WTC11 (cell line): ENCODE results near the gene SMIM24. TPM values are rescaled to one million over a fixed set of nuclear protein-coding genes. Genes with fewer than 3 reads are reported as not detected.
A peak's percentile ranks its signal among the peaks of the same experiment; 100 is the strongest.
"Not testable (repeated sequence)": the region's sequence is repeated elsewhere in the genome, so short reads cannot be mapped to it uniquely, and the experiment has no call there.

Experiments
- ATAC-seq: fragments of 200-7000 bp; cut with Tn5 transposase; 2 replicates; pipeline ENCODE4 v1.10.0; 2021; ENCODE audit warnings: mild to moderate bottlenecking, moderate library complexity
- CTCF ChIA-PET: fragments of 300-600 bp; sonication (Branson Sonifier 250); formaldehyde crosslinking; loops from one replicate; lab custom pipeline; 2021; ENCODE audit warnings: antibody characterized with exemption; lab: Charles Lee
- POLR2A ChIA-PET: fragments of 350-600 bp; sonication (Branson Sonifier 250); formaldehyde crosslinking; loops from one replicate; lab custom pipeline; 2021; ENCODE audit warnings: antibody characterized with exemption; lab: Charles Lee
- DNase-seq: peaks from one replicate; pipeline ENCODE4 v3.0.0; 2021; ENCODE audit warnings: low spot score
- H3K27ac Mint-ChIP-seq: 2 replicates; pipeline ENCODE4 v1.8.0; 2021; ENCODE audit warnings: mixed read lengths
- H3K27me3 Mint-ChIP-seq: 2 replicates; pipeline ENCODE4 v1.8.0; 2021; ENCODE audit warnings: low read depth, mild to moderate bottlenecking, moderate library complexity, mixed read lengths
- H3K36me3 Mint-ChIP-seq: 2 replicates; pipeline ENCODE4 v1.8.0; 2021; ENCODE audit warnings: mixed read lengths
- H3K4me1 Mint-ChIP-seq: 2 replicates; pipeline ENCODE4 v1.8.0; 2022; ENCODE audit warnings: mixed read lengths
- H3K4me3 Mint-ChIP-seq: 2 replicates; pipeline ENCODE4 v1.8.0; 2021; ENCODE audit warnings: mild to moderate bottlenecking, moderate library complexity, mixed read lengths
- H3K9me3 Mint-ChIP-seq: 2 replicates; pipeline ENCODE4 v1.8.0; 2021; ENCODE audit warnings: mixed read lengths
- CBFB ChIP-seq: sonication (generic); formaldehyde crosslinking; IDR thresholded peaks from 2 replicates; pipeline ENCODE4 v1.8.1; 2022; ENCODE audit warnings: mild to moderate bottlenecking, low read depth, missing genetic modification reagents
- EMX1 ChIP-seq: fragments of 250-450 bp; sonication (Bioruptor Pico); IDR thresholded peaks from 2 replicates; pipeline ENCODE4 v1.8.0; 2021; ENCODE audit warnings: mild to moderate bottlenecking
- ETV6 ChIP-seq: sonication (generic); formaldehyde crosslinking; IDR thresholded peaks from 2 replicates; pipeline ENCODE4 v1.8.1; 2022; ENCODE audit warnings: mild to moderate bottlenecking, missing genetic modification reagents
- OVOL2 ChIP-seq: fragments of 250-450 bp; sonication (Bioruptor Pico); IDR thresholded peaks from 2 replicates; pipeline ENCODE4 v1.9.0; 2021; ENCODE audit warnings: mild to moderate bottlenecking, borderline replicate concordance
- ZNF121 ChIP-seq: sonication (generic); formaldehyde crosslinking; IDR thresholded peaks from 2 replicates; pipeline ENCODE4 v1.8.0; 2023; ENCODE audit warnings: missing genetic modification reagents
- total RNA-seq: library from RNA; stranded (reverse); gene quantifications from 3 replicates; pipeline ENCODE4 v1.2.3, GENCODE V29; 2021
- TF ChIP-seq, protein P1 (sequence below): sonication (generic); formaldehyde crosslinking; IDR thresholded peaks from 2 replicates; pipeline ENCODE4 v1.8.1; 2023; ENCODE audit warnings: mild to moderate bottlenecking, missing genetic modification reagents, borderline replicate concordance
- TF ChIP-seq, protein P2 (sequence below): sonication (generic); formaldehyde crosslinking; IDR thresholded peaks from 2 replicates; pipeline ENCODE4 v1.8.0; 2022; ENCODE audit warnings: mild to moderate bottlenecking, missing genetic modification reagents
- TF ChIP-seq, protein P3 (sequence below): sonication (generic); formaldehyde crosslinking; IDR thresholded peaks from 2 replicates; pipeline ENCODE4 v1.8.0; 2023; ENCODE audit warnings: missing genetic modification reagents, mild to moderate bottlenecking, borderline replicate concordance

The SMIM24 gene
- total RNA-seq, 1 experiment from 2014 or later: 2.8 TPM

DNA sequence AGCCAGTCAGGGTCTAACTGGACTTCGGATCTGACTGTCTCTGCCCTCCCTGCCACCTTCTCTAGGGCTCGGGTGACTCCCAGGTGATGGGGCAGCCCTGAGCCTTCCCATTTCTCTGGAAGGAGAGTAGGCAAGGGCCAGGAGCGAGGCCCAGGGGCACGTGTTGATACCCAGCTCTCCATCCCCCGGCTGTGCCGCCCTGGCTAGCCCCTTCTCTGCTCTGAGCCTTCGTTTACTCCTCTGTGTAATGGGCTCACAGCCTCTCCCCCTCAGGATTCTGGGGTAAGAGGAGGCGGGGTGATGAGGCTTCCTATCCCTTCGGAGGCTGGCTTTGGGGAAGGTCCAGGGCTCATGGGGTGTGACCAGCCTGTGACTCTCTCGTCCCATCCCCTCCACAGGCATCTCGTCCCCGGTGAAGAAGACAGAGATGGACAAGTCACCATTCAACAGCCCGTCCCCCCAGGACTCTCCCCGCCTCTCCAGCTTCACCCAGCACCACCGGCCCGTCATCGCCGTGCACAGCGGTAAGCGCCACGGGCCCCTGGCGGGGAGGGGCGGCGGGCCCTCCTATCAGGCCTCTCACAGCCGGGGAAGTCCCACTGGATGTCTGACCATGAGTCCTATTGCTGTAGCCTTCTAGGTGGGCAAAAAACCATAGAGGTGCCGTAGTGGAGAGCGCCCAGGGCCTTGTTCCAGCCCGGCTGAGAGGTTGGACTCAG, 31.6 kb downstream of the SMIM24 start (continued):
- TF ChIP-seq, protein P1, sequence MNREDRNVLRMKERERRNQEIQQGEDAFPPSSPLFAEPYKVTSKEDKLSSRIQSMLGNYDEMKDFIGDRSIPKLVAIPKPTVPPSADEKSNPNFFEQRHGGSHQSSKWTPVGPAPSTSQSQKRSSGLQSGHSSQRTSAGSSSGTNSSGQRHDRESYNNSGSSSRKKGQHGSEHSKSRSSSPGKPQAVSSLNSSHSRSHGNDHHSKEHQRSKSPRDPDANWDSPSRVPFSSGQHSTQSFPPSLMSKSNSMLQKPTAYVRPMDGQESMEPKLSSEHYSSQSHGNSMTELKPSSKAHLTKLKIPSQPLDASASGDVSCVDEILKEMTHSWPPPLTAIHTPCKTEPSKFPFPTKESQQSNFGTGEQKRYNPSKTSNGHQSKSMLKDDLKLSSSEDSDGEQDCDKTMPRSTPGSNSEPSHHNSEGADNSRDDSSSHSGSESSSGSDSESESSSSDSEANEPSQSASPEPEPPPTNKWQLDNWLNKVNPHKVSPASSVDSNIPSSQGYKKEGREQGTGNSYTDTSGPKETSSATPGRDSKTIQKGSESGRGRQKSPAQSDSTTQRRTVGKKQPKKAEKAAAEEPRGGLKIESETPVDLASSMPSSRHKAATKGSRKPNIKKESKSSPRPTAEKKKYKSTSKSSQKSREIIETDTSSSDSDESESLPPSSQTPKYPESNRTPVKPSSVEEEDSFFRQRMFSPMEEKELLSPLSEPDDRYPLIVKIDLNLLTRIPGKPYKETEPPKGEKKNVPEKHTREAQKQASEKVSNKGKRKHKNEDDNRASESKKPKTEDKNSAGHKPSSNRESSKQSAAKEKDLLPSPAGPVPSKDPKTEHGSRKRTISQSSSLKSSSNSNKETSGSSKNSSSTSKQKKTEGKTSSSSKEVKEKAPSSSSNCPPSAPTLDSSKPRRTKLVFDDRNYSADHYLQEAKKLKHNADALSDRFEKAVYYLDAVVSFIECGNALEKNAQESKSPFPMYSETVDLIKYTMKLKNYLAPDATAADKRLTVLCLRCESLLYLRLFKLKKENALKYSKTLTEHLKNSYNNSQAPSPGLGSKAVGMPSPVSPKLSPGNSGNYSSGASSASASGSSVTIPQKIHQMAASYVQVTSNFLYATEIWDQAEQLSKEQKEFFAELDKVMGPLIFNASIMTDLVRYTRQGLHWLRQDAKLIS: no peak
- TF ChIP-seq EMX1 (CRISPR knock-in tag): no peak
- TF ChIP-seq ETV6 (CRISPR knock-in tag): no peak
- TF ChIP-seq, protein P2, sequence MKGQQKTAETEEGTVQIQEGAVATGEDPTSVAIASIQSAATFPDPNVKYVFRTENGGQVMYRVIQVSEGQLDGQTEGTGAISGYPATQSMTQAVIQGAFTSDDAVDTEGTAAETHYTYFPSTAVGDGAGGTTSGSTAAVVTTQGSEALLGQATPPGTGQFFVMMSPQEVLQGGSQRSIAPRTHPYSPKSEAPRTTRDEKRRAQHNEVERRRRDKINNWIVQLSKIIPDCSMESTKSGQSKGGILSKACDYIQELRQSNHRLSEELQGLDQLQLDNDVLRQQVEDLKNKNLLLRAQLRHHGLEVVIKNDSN (CRISPR knock-in tag): no peak
- TF ChIP-seq OVOL2 (CRISPR knock-in tag): no peak

DNA sequence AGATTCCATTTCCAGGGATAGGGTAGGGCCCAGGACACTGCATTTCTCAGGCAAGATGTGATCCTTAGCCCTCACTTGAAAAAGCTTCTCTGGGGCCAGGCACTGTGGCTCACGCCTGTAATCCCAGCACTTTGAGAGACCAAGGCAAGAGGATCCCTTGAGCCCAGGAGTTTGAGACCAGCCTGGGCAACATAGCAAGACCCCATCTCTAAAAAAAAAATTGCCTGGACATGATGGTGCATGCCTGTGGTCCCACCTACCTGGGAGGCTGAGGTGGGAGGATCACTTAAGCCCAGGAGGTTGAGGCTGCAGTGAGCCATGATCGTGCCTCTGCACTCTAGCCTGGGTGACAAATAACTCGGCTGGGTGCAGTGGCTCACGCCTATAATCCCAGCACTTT, 33.7 kb downstream of the SMIM24 start:
- H3K4me3 Mint-ChIP-seq, POLR2A ChIA-PET, H3K27ac Mint-ChIP-seq, H3K27me3 Mint-ChIP-seq, DNase-seq, H3K36me3 Mint-ChIP-seq, H3K9me3 Mint-ChIP-seq, ATAC-seq: not testable (repeated sequence)
- CTCF ChIA-PET: interaction anchor here (1.1 to 2.8 kb wide), 3 partner anchors 17 to 119 kb away, joined by 3 to 11 read pairs (median 7); no protein-coding TSS in a partner anchor
- peaks cover 12% of the 10 kb centered on the region for H3K4me1 Mint-ChIP-seq
- 0 out of 2 replicates have a peak, but pooled peaks have one; percentile 33 for TF ChIP-seq ZNF121 (CRISPR knock-in tag)

DNA sequence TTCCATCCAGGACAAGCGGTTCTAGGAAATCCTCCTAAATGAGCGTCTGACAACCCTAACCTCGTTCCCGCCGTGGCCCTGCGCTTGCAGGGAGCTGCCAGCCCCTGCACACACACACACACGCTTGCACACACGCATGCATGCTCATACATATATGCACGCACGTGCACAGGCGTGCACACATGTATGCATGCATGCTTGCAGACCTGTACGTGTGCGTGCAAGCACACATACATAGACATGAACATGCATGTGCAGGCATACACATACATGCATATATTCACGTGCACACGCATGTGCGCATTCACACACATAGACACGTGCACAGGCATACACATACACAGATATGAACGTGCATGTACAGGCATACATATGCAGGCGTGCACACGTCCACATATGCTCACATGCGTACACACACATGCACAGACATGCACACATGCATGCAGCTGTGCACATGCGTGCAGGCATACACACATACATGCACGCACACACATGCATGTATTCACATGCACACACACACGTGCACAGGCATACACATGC, 35.6 kb downstream of the SMIM24 start:
- H3K4me3 Mint-ChIP-seq: peak overlapping the region; percentile 34; the same call in 1 of the 2 replicates
- no peak overlapping the region for H3K27ac Mint-ChIP-seq
- TF ChIP-seq CBFB (CRISPR knock-in tag): 0 out of 2 replicates have a peak, but pooled peaks have one; percentile 10
- TF ChIP-seq, protein P3, sequence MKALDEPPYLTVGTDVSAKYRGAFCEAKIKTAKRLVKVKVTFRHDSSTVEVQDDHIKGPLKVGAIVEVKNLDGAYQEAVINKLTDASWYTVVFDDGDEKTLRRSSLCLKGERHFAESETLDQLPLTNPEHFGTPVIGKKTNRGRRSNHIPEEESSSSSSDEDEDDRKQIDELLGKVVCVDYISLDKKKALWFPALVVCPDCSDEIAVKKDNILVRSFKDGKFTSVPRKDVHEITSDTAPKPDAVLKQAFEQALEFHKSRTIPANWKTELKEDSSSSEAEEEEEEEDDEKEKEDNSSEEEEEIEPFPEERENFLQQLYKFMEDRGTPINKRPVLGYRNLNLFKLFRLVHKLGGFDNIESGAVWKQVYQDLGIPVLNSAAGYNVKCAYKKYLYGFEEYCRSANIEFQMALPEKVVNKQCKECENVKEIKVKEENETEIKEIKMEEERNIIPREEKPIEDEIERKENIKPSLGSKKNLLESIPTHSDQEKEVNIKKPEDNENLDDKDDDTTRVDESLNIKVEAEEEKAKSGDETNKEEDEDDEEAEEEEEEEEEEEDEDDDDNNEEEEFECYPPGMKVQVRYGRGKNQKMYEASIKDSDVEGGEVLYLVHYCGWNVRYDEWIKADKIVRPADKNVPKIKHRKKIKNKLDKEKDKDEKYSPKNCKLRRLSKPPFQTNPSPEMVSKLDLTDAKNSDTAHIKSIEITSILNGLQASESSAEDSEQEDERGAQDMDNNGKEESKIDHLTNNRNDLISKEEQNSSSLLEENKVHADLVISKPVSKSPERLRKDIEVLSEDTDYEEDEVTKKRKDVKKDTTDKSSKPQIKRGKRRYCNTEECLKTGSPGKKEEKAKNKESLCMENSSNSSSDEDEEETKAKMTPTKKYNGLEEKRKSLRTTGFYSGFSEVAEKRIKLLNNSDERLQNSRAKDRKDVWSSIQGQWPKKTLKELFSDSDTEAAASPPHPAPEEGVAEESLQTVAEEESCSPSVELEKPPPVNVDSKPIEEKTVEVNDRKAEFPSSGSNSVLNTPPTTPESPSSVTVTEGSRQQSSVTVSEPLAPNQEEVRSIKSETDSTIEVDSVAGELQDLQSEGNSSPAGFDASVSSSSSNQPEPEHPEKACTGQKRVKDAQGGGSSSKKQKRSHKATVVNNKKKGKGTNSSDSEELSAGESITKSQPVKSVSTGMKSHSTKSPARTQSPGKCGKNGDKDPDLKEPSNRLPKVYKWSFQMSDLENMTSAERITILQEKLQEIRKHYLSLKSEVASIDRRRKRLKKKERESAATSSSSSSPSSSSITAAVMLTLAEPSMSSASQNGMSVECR: no peak
- H3K4me1 Mint-ChIP-seq: peaks cover 12% of the 10 kb centered on the region
- H3K27me3 Mint-ChIP-seq: no peaks in the 10 kb centered on the region
- DNase-seq (no peak), ATAC-seq (no peak)
- no peaks in the 10 kb centered on the region for H3K9me3 Mint-ChIP-seq
- ChIA-PET CTCF (interaction anchor here (0.9 to 1.5 kb wide), 7 partner anchors 14 to 140 kb away, joined by 4 to 14 read pairs (median 5); no protein-coding TSS in a partner anchor), POLR2A (interaction anchor here (1.3 kb wide), 1 partner anchor 112 kb away, joined by 3 read pairs; no protein-coding TSS in a partner anchor)
- H3K36me3 Mint-ChIP-seq: no peaks in the 10 kb centered on the region
